ENCODE results near the gene CEBPG. TPM values are rescaled to one million over a fixed set of nuclear protein-coding genes. Genes with fewer than 3 reads are reported as not detected.

Gene CEBPG
- total RNA-seq, 1 donor from 2014 or later, result 39.7 TPM

- H3K36me3 Mint-ChIP-seq (ENCODE audit: unreplicated experiment), result peaks cover 4% of the 10 kb centered on the region
- TF ChIP-seq CTCF (IDR thresholded peaks at IDR 0.05), result no peak
- no peak overlapping the region for H3K4me3 Mint-ChIP-seq (ENCODE audit: unreplicated experiment)
- H3K4me1 Mint-ChIP-seq (ENCODE audit: unreplicated experiment), result peaks cover 49% of the 10 kb centered on the region
- no peak for DNase-seq (ENCODE audit: extremely low spot score, unreplicated experiment)
- H3K27ac Mint-ChIP-seq (ENCODE audit: unreplicated experiment), result peak overlapping the region; percentile 41
- H3K9me3 Mint-ChIP-seq (ENCODE audit: unreplicated experiment), result no peaks in the 10 kb centered on the region
- no peaks in the 10 kb centered on the region for H3K27me3 Mint-ChIP-seq (ENCODE audit: unreplicated experiment)
Measured at GRCh38 chr19:33395561-33396550, 22.3 kb downstream of the CEBPG start.

GRCh38 chr19:33396701-33397535 lies 23.4 kb downstream of the CEBPG start:
- no peak for TF ChIP-seq CTCF (IDR thresholded peaks at IDR 0.05)
- no peak for DNase-seq (ENCODE audit: extremely low spot score, unreplicated experiment)
- no peak overlapping the region for H3K4me3 Mint-ChIP-seq (ENCODE audit: unreplicated experiment)
- H3K9me3 Mint-ChIP-seq (ENCODE audit: unreplicated experiment), result no peaks in the 10 kb centered on the region
- peaks cover 4% of the 10 kb centered on the region for H3K36me3 Mint-ChIP-seq (ENCODE audit: unreplicated experiment)
- H3K27me3 Mint-ChIP-seq (ENCODE audit: unreplicated experiment), result no peaks in the 10 kb centered on the region
- H3K27ac Mint-ChIP-seq (ENCODE audit: unreplicated experiment), result peak overlapping the region; percentile 54
- H3K4me1 Mint-ChIP-seq (ENCODE audit: unreplicated experiment), result peaks cover 45% of the 10 kb centered on the region

GRCh38 chr19:33397536-33398360 lies 24.2 kb downstream of the CEBPG start:
- H3K36me3 Mint-ChIP-seq (ENCODE audit: unreplicated experiment), result peaks cover 4% of the 10 kb centered on the region
- no peak overlapping the region for H3K4me3 Mint-ChIP-seq (ENCODE audit: unreplicated experiment)
- no peaks in the 10 kb centered on the region for H3K9me3 Mint-ChIP-seq (ENCODE audit: unreplicated experiment)
- peaks cover 41% of the 10 kb centered on the region for H3K4me1 Mint-ChIP-seq (ENCODE audit: unreplicated experiment)
- no peak for DNase-seq (ENCODE audit: extremely low spot score, unreplicated experiment)
- TF ChIP-seq CTCF (IDR thresholded peaks at IDR 0.05), result peak; percentile 48
- no peak overlapping the region for H3K27ac Mint-ChIP-seq (ENCODE audit: unreplicated experiment)
- H3K27me3 Mint-ChIP-seq (ENCODE audit: unreplicated experiment), result no peaks in the 10 kb centered on the region

- H3K36me3 Mint-ChIP-seq (ENCODE audit: unreplicated experiment), result peaks cover 4% of the 10 kb centered on the region
- no peaks in the 10 kb centered on the region for H3K9me3 Mint-ChIP-seq (ENCODE audit: unreplicated experiment)
- peak; percentile 9 for TF ChIP-seq CTCF (IDR thresholded peaks at IDR 0.05)
- no peak for DNase-seq (ENCODE audit: extremely low spot score, unreplicated experiment)
- no peak overlapping the region for H3K27ac Mint-ChIP-seq (ENCODE audit: unreplicated experiment)
- H3K27me3 Mint-ChIP-seq (ENCODE audit: unreplicated experiment), result no peaks in the 10 kb centered on the region
- H3K4me1 Mint-ChIP-seq (ENCODE audit: unreplicated experiment), result peaks cover 40% of the 10 kb centered on the region
- H3K4me3 Mint-ChIP-seq (ENCODE audit: unreplicated experiment), result no peak overlapping the region
Measured at GRCh38 chr19:33398361-33399060, 25.0 kb downstream of the CEBPG start.
